H1 (cell line): ENCODE measurements around the gene HOXB8. TPM values are rescaled to one million over a fixed set of nuclear protein-coding genes. Genes with fewer than 3 reads are reported as not detected.

Source experiments
- CTCF ChIA-PET: fragments of 300-600 bp; sonication (Branson Sonifier 250); formaldehyde crosslinking; loops from one replicate; lab custom pipeline; 2021; ENCODE audit not compliant: partially characterized antibody; lab: Charles Lee
- POLR2A ChIA-PET: fragments of 300-600 bp; sonication (Branson Sonifier 250); formaldehyde crosslinking; loops from one replicate; lab custom pipeline; 2021; ENCODE audit warnings: inconsistent platforms; ENCODE audit not compliant: partially characterized antibody; lab: Charles Lee
- DNase-seq, 2 experiments: peaks; one replicate each; pipeline versions ENCODE4 v3.0.0 to v3.0.0-alpha.2; 2010 to 2022; ENCODE audit warnings: low spot score in 2 of 2, low read depth in 1 of 2, mixed read lengths in 1 of 2
- FAIRE-seq: peaks from 2 replicates; lab custom pipeline; 2011; peaks lifted over from hg19 to GRCh38; lab: Jason Lieb, UNC
- H2AFZ ChIP-seq: 2 replicates; pipeline ENCODE4 v1.8.1; 2012; ENCODE audit warnings: low read length, inconsistent platforms
- H2AK5ac ChIP-seq: 2 replicates; pipeline ENCODE4 v1.6.1; 2013; ENCODE audit warnings: low read depth, low read length
- H2BK120ac ChIP-seq: replicated peaks from 2 replicates; pipeline ENCODE3; 2013; ENCODE audit warnings: low read depth, low read length, inconsistent platforms
- H2BK12ac ChIP-seq: 2 replicates; pipeline ENCODE4 v1.6.1; 2013; ENCODE audit warnings: low read depth, low read length
- H2BK15ac ChIP-seq: 2 replicates; pipeline ENCODE4 v1.6.1; 2013; ENCODE audit warnings: low read length
- H2BK20ac ChIP-seq: 2 replicates; pipeline ENCODE4 v1.6.1; 2013; ENCODE audit warnings: low read length
- H2BK5ac ChIP-seq: 2 replicates; pipeline ENCODE4 v1.6.1; 2013; ENCODE audit warnings: low read depth, low read length
- H3K14ac ChIP-seq: 2 replicates; pipeline ENCODE4 v1.6.1; 2013; ENCODE audit warnings: inconsistent platforms; ENCODE audit not compliant: insufficient read length
- H3K18ac ChIP-seq: 2 replicates; pipeline ENCODE4 v1.6.1; 2013; ENCODE audit warnings: low read length; ENCODE audit errors: extremely low read depth
- H3K23ac ChIP-seq: 2 replicates; pipeline ENCODE4 v1.6.1; 2013; ENCODE audit warnings: inconsistent platforms; ENCODE audit not compliant: insufficient read length
- H3K23me2 ChIP-seq: 2 replicates; pipeline ENCODE4 v1.6.1; 2013; ENCODE audit warnings: low read depth, low read length
- H3K27ac ChIP-seq: 2 replicates; pipeline ENCODE4 v1.6.1; 2011; ENCODE audit warnings: low read depth, low read length, inconsistent platforms
- H3K27me3 ChIP-seq, 4 experiments: replicated peaks in 1 of 4; 1 replicate in 1 of 4; 2 replicates in 3 of 4; pipeline versions ENCODE4 v1.6.1 to v1.8.1; 2011 to 2013; ENCODE audit warnings: low read length in 3 of 4, mild to moderate bottlenecking in 3 of 4, inconsistent platforms in 2 of 4, mixed read lengths in 2 of 4, moderate library complexity in 1 of 4; ENCODE audit not compliant: control insufficient read depth in 3 of 4, insufficient read depth in 3 of 4; ENCODE audit errors: extremely low read depth in 1 of 4
- H3K36me3 ChIP-seq, 4 experiments: 2 replicates each; pipeline versions ENCODE4 v1.6.1 to v1.8.1; 2011 to 2013; ENCODE audit warnings: mild to moderate bottlenecking in 4 of 4, low read length in 3 of 4, moderate library complexity in 2 of 4, control low read depth in 1 of 4, inconsistent platforms in 1 of 4; ENCODE audit not compliant: insufficient read depth in 4 of 4, control insufficient read depth in 2 of 4
- H3K4ac ChIP-seq: replicated peaks from 2 replicates; pipeline ENCODE3; 2013; ENCODE audit warnings: low read length, low read depth, mixed read lengths, inconsistent platforms; ENCODE audit not compliant: insufficient read length
- H3K4me1 ChIP-seq, 4 experiments: replicated peaks in 1 of 4; 1 replicate in 1 of 4; 2 replicates in 3 of 4; pipeline versions ENCODE4 v1.6.1 to v1.8.1; 2011 to 2013; ENCODE audit warnings: low read length in 3 of 4, inconsistent platforms in 2 of 4, mixed read lengths in 1 of 4; ENCODE audit not compliant: insufficient read depth in 4 of 4, control insufficient read depth in 3 of 4
- H3K4me2 ChIP-seq, 2 experiments: 2 replicates each; pipeline versions ENCODE4 v1.6.1 to v1.8.1; 2011 to 2013; ENCODE audit warnings: low read depth in 2 of 2, low read length in 2 of 2, control low read depth in 1 of 2, inconsistent platforms in 1 of 2, mild to moderate bottlenecking in 1 of 2; ENCODE audit not compliant: insufficient read depth in 1 of 2
- H3K4me3 ChIP-seq, 4 experiments: fragments of 200-600, 300-600 bp in 1 of 4; sonication (generic), shearing (Covaris generic), sonication (Bioruptor Twin) in 1 of 4; 2 replicates each; pipeline versions ENCODE4 v1.5.1 to v1.8.1; 2011 to 2016; ENCODE audit warnings: low read length in 4 of 4, low read depth in 3 of 4, control low read depth in 2 of 4, inconsistent platforms in 2 of 4, mild to moderate bottlenecking in 2 of 4, mixed read lengths in 1 of 4, moderate library complexity in 1 of 4; ENCODE audit not compliant: insufficient read depth in 2 of 4; ENCODE audit errors: extremely low read depth in 1 of 4
- H3K56ac ChIP-seq: replicated peaks from 2 replicates; pipeline ENCODE3; 2013; ENCODE audit warnings: low read depth, mild to moderate bottlenecking, mixed read lengths, low read length, inconsistent platforms; ENCODE audit not compliant: insufficient read length
- H3K79me1 ChIP-seq: 2 replicates; pipeline ENCODE4 v1.6.1; 2013; ENCODE audit warnings: low read depth, low read length, control low read depth
- H3K79me2 ChIP-seq, 2 experiments: 2 replicates each; pipeline versions ENCODE4 v1.6.1 to v1.8.1; 2012 to 2013; ENCODE audit warnings: low read length in 2 of 2, mild to moderate bottlenecking in 2 of 2, inconsistent platforms in 1 of 2; ENCODE audit not compliant: insufficient read depth in 2 of 2, control insufficient read depth in 1 of 2
- H3K9ac ChIP-seq, 4 experiments: replicated peaks in 1 of 4; 1 replicate in 1 of 4; 2 replicates in 3 of 4; pipeline versions ENCODE4 v1.6.1 to v1.8.1; 2011 to 2013; ENCODE audit warnings: low read depth in 3 of 4, low read length in 3 of 4, control low read depth in 2 of 4, mild to moderate bottlenecking in 2 of 4, moderate library complexity in 2 of 4, inconsistent platforms in 1 of 4; ENCODE audit errors: extremely low read depth in 1 of 4
- H3K9me3 ChIP-seq, 2 experiments: 2 replicates each; pipeline versions ENCODE4 v1.6.1 to v1.8.1; 2012 to 2013; ENCODE audit warnings: mild to moderate bottlenecking in 2 of 2, moderate library complexity in 2 of 2, control low read depth in 1 of 2, inconsistent platforms in 1 of 2, low read depth in 1 of 2, low read length in 1 of 2, mixed read lengths in 1 of 2; ENCODE audit not compliant: insufficient read depth in 2 of 2
- H4K20me1 ChIP-seq, 2 experiments: replicated peaks in 1 of 2; 2 replicates each; pipeline versions ENCODE3 to v1.8.1; 2011 to 2013; ENCODE audit warnings: inconsistent platforms in 2 of 2, low read length in 2 of 2, mild to moderate bottlenecking in 1 of 2; ENCODE audit not compliant: insufficient read depth in 2 of 2, control insufficient read depth in 1 of 2
- H4K5ac ChIP-seq: 2 replicates; pipeline ENCODE4 v1.6.1; 2013; ENCODE audit warnings: low read length, low read depth, mixed read lengths, inconsistent platforms; ENCODE audit not compliant: insufficient read length
- H4K8ac ChIP-seq: 2 replicates; pipeline ENCODE4 v1.8.0; 2013; ENCODE audit warnings: mild to moderate bottlenecking, moderate library complexity, low read length, inconsistent platforms; ENCODE audit not compliant: insufficient read depth; ENCODE audit errors: extremely low read depth
- H4K91ac ChIP-seq: replicated peaks from 2 replicates; pipeline ENCODE3; 2013; ENCODE audit warnings: low read length, mixed read lengths, inconsistent platforms; ENCODE audit not compliant: insufficient read length
- CHD1 ChIP-seq: IDR thresholded peaks from 2 replicates; pipeline ENCODE4 v1.6.1; 2012; ENCODE audit warnings: low read depth, low read length, improper control_type of control experiment
- CTBP2 ChIP-seq: IDR thresholded peaks from 2 replicates; pipeline ENCODE4 v1.7.0; 2011; ENCODE audit warnings: borderline replicate concordance, mild to moderate bottlenecking, moderate library complexity, mixed read lengths, low read length; ENCODE audit not compliant: insufficient read depth, insufficient read length
- EGR1 ChIP-seq: IDR thresholded peaks from 2 replicates; pipeline ENCODE4 v1.6.1; 2011; ENCODE audit warnings: low read depth, low read length, borderline replicate concordance
- EZH2 ChIP-seq: fragments of 200-600 bp; sonication (generic); IDR thresholded peaks from 2 replicates; pipeline ENCODE4 v1.7.1; 2012; ENCODE audit warnings: low read depth, mild to moderate bottlenecking, moderate library complexity, low read length, inconsistent platforms; ENCODE audit not compliant: severe bottlenecking
- NRF1 ChIP-seq: IDR thresholded peaks from 2 replicates; pipeline ENCODE4 v1.6.1; 2011; ENCODE audit warnings: mild to moderate bottlenecking, low read depth, low read length, improper control_type of control experiment
- RNF2 ChIP-seq: fragments of 200-900, 300-1000 bp; sonication (generic); IDR thresholded peaks from 2 replicates; pipeline ENCODE4 v1.7.1; 2016; ENCODE audit warnings: borderline replicate concordance, low read depth, mild to moderate bottlenecking, antibody characterized with exemption, low read length; ENCODE audit not compliant: poor library complexity, severe bottlenecking; ENCODE audit errors: missing control alignments
- RXRA ChIP-seq: IDR thresholded peaks from 2 replicates; pipeline ENCODE4 v1.6.1; 2011; ENCODE audit warnings: low read depth, mild to moderate bottlenecking, low read length, moderate library complexity; ENCODE audit not compliant: insufficient read depth
- SUZ12 ChIP-seq: fragments of 200-600 bp; sonication (generic); IDR thresholded peaks from 2 replicates; pipeline ENCODE4 v1.6.1; 2012; ENCODE audit warnings: mild to moderate bottlenecking, inconsistent platforms, low read length, moderate library complexity, mixed read lengths
- TCF12 ChIP-seq: IDR thresholded peaks from 2 replicates; pipeline ENCODE4 v1.6.1; 2011; ENCODE audit warnings: low read depth, mild to moderate bottlenecking, low read length
- YY1 ChIP-seq: IDR thresholded peaks from 2 replicates; pipeline ENCODE4 v1.6.1; 2011; ENCODE audit warnings: low read depth, mild to moderate bottlenecking, low read length
- WGBS, 2 experiments: shearing (Covaris generic) in 1 of 2; methylation state at CpG; one replicate each; pipeline versions ENCODE4 v1.1.6 to v1.1.7; 2013 to 2015; ENCODE audit warnings: low lambda C conversion rate in 2 of 2, mixed read lengths in 2 of 2, inconsistent platforms in 1 of 2, low coverage in 1 of 2, missing lambda C conversion rate in 1 of 2; ENCODE audit not compliant: insufficient replicate concordance in 2 of 2, insufficient coverage in 1 of 2, insufficient read length in 1 of 2; ENCODE audit errors: extremely low coverage in 1 of 2, missing lambda C conversion rate in 1 of 2; 5-methylcytosine and 5-hydroxymethylcytosine counted together
- polyA plus RNA-seq, 7 experiments: library from polyadenylated mRNA; depleted of rRNA in 3 of 7; stranded (reverse) in 5 of 7; unstranded in 2 of 7; fragments of >200 nt in 5 of 7; fragments of 200-250 nt in 2 of 7; gene quantifications; 1 replicate in 5 of 7; 2 replicates in 1 of 7; 4 replicates in 1 of 7; pipeline versions ENCODE4 v1.2.1 to v1.2.3, GENCODE V29; 2011 to 2013; ENCODE audit warnings: missing spikeins in 2 of 7, mixed read lengths in 2 of 7
- total RNA-seq: library from RNA; stranded (reverse); fragmentation: NEBNext Ultra II Directional; extraction: Animal tissue kit (Norgen Biotek cat#: 25700); gene quantifications from 2 replicates; pipeline ENCODE4 v1.2.1, GENCODE V29; 2021

Gene HOXB8
- total and polyA plus RNA-seq, 2 of the 8 experiments (the other 6 are each of a cell fraction or from before 2014, with no cell fraction given): not detected

GRCh38 chr17:48624544-48625494 lies 9.7 kb upstream of the HOXB8 start:
- H3K56ac ChIP-seq: no peak overlapping the region
- H2AK5ac ChIP-seq: no peak overlapping the region
- peak overlapping the region; percentile 20; the same call in 1 of the 2 replicates for H4K8ac ChIP-seq
- peaks cover 0 to 12% (median 6%) of the 10 kb centered on the region in 4 experiments; a peak in 6 of 7 replicates for H3K4me1 ChIP-seq
- H4K91ac ChIP-seq: no peak overlapping the region
- no peaks in the 10 kb centered on the region for H3K9me3 ChIP-seq
- H3K79me1 ChIP-seq: no peaks in the 10 kb centered on the region
- no peak overlapping the region for H2BK5ac ChIP-seq
- DNase-seq (peak in 1 of 2 experiments; percentile 80), FAIRE-seq (no peak)
- no peak overlapping the region for H2BK20ac ChIP-seq
- H3K27ac ChIP-seq: no peak overlapping the region
- peaks cover 98 to 100% (median 100%) of the 10 kb centered on the region in 4 experiments for H3K27me3 ChIP-seq
- no peak overlapping the region for H3K14ac ChIP-seq
- H3K23me2 ChIP-seq: no peaks in the 10 kb centered on the region; the same call in 1 of the 2 replicates
- POLR2A ChIA-PET: interaction anchor here (1.1 to 1.6 kb wide), 3 partner anchors 10 to 18 kb away, joined by 3 to 4 read pairs (median 3); no protein-coding TSS in a partner anchor
- no peaks in the 10 kb centered on the region for H3K79me2 ChIP-seq
- H2AFZ ChIP-seq: no peak overlapping the region
- CTCF ChIA-PET: interaction anchor here (0.7 to 2.2 kb wide), 14 partner anchors 10 to 469 kb away, joined by 3 to 13 read pairs (median 3); partner anchors contain the start of genes HOXB5 and HOXB8
- H2BK12ac ChIP-seq: no peak overlapping the region
- H3K9ac ChIP-seq: no peak overlapping the region
- no peak overlapping the region for H3K23ac ChIP-seq
- H4K20me1 ChIP-seq: peaks cover 36 to 50% of the 10 kb centered on the region in 2 experiments
- no peak overlapping the region for H2BK120ac ChIP-seq
- no peak overlapping the region for H4K5ac ChIP-seq
- no peak overlapping the region for H3K18ac ChIP-seq
- H2BK15ac ChIP-seq: no peak overlapping the region
- peak overlapping the region; percentile 55 to 61 for H3K4me2 ChIP-seq
- no peak overlapping the region for H3K4ac ChIP-seq
- peaks cover 0 to 13% (median 0%) of the 10 kb centered on the region in 4 experiments; a peak in 1 of 8 replicates for H3K36me3 ChIP-seq
- H3K4me3 ChIP-seq: peak overlapping the region in 3 of 4 experiments; percentile 12 to 52 (median 19); a peak in 5 of 8 replicates
- 2% methylated on average over 49 of the region's 66 CpGs; no CpG with 5 or more reads in 1 of the 2 experiments for WGBS, 2 experiments
- TF ChIP-seq EZH2 (peak; percentile 96), TCF12 (no peak), EGR1 (peak; percentile 82; the same call in 1 of the 2 replicates), RNF2 (peak; percentile 59), NRF1 (no peak), CHD1 (no peak), SUZ12 (peak; percentile 97), YY1 (0 out of 2 replicates have a peak, but pooled peaks have one; percentile 4), RXRA (no peak), CTBP2 (peak; percentile 99)
